HUES6 (cell line): ENCODE measurements around the gene HRH4.

Experiments used
- H3K27ac ChIP-seq: 2 replicates; pipeline ENCODE4 v1.7.0; 2013; ENCODE audit warnings: low read depth, mild to moderate bottlenecking, low read length, inconsistent platforms
- H3K27me3 ChIP-seq: 2 replicates; pipeline ENCODE4 v1.6.1; 2013; ENCODE audit warnings: low read length; ENCODE audit not compliant: control insufficient read depth, insufficient read depth
- H3K36me3 ChIP-seq: 2 replicates; pipeline ENCODE4 v1.6.1; 2013; ENCODE audit warnings: low read length; ENCODE audit not compliant: control insufficient read depth, insufficient read depth
- H3K4me1 ChIP-seq: 2 replicates; pipeline ENCODE4 v1.6.1; 2013; ENCODE audit warnings: low read length; ENCODE audit not compliant: control insufficient read depth, insufficient read depth
- H3K4me3 ChIP-seq: 2 replicates; pipeline ENCODE4 v1.5.1; 2013; ENCODE audit warnings: low read depth, low read length
- H3K9ac ChIP-seq: one replicate; pipeline ENCODE4 v1.6.1; 2013; ENCODE audit warnings: mild to moderate bottlenecking, low read length
- H3K9me3 ChIP-seq: 2 replicates; pipeline ENCODE4 v1.6.1; 2013; ENCODE audit warnings: low read depth, low read length; ENCODE audit not compliant: control insufficient read depth, insufficient read depth

HRH4 gene

DNA sequence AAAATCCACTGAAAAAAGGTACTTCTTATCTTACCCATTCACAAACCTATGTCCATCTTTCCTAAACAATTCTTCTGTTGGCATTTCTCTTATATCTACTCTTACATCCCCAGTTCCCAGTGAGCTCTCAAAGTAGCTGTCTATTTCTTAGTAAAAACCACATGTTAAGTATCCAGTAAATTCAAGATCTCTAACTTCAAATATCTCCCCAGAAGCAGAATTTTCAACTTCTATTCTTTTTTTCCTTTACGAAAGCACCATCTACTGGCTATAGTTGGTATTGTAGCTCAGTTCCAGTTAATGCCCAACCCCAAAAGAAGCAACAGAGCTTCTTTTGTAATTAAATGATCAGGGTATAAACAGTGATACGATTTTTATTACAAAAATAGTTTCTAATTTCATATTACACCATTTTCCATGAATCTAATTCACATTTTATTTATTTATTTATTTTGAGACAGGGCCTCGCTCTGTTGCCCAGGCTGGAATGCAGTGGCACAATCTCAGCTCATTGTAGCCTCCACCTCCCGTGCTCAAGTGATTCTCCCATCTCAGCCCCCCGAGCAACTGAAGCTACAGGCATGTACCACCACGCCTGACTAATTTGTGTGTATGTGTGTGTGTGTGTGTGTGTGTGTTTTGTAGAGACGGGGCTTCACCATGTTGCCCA, 28.5 kb downstream of the HRH4 start:
- no peaks in the 10 kb centered on the region for H3K27me3 ChIP-seq
- H3K27ac ChIP-seq = no peak overlapping the region
- H3K36me3 ChIP-seq = no peaks in the 10 kb centered on the region
- H3K4me1 ChIP-seq = 0 out of 2 replicates have a peak, but pooled peaks cover 6% of the 10 kb centered on the region
- H3K9me3 ChIP-seq = no peaks in the 10 kb centered on the region
- H3K9ac ChIP-seq = no peak overlapping the region
- H3K4me3 ChIP-seq = no peak overlapping the region

DNA sequence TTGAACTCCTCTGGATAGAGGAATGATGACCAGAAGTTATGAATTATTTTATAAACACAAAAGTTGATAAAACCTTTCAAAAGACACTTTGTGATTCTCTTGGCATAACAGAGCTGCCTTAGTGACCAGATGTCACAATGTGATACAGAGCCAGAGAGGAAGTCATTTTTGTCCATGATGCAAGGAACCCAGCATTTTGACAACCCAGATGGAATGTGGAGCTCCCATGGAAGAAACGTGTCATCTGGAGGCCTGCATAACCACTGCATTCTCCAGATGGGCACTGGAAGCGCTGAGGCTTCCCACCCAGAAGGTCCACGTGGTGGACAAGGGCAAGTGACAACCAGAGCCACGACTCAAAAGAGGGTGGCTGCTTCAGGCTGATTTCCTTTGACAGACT, 30.1 kb downstream of the HRH4 start:
- H3K4me1 ChIP-seq = 0 out of 2 replicates have a peak, but pooled peaks cover 6% of the 10 kb centered on the region
- H3K27me3 ChIP-seq = no peaks in the 10 kb centered on the region
- no peak overlapping the region for H3K4me3 ChIP-seq
- no peak overlapping the region for H3K27ac ChIP-seq
- no peaks in the 10 kb centered on the region for H3K36me3 ChIP-seq
- H3K9ac ChIP-seq = no peak overlapping the region
- no peaks in the 10 kb centered on the region for H3K9me3 ChIP-seq

DNA sequence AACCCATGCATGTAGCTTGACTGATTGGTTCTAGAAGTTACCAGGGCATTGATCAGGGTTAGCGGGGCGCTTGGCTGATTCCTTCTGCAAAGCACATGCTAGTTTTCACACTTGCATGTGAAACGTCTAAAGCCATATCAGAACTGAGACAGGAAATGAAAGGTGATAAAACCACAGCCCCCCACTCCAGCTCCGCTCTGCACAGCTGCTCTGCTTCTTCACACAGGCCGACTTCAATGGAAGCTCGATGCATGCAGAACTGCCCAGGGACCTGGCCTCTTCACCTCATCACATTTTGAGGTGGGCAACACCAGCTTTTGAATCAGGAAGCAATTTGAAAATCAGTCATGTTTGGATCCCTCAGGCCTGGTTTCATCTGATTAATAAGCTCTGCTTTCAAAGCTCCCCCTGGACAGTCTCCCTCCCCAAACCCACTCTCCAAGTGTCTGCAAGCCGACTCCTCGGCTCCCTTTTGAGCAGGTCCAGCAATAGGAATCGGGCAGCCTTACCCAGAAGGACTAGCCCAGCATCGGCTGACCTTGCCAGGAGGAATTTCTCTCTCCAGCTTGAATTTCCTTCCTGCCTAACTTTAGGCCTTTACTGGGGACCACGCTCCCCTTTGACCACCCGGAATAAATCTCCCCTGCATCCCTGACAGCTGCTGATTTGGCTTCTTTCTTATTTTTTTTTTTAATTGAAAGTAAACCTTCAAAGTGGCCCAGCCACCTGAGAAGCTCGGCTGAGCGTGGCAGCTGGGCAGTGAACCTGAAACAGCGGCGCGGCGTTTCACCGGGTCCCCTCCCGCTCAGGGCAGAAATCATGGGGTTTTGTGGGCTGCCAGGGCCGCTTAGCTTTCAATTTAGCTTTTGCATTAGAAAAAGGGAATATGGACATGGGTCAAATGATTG, 31.7 kb downstream of the HRH4 start:
- H3K4me3 ChIP-seq = no peak overlapping the region
- no peaks in the 10 kb centered on the region for H3K9me3 ChIP-seq
- H3K27ac ChIP-seq = no peak overlapping the region
- no peaks in the 10 kb centered on the region for H3K27me3 ChIP-seq
- H3K9ac ChIP-seq = no peak overlapping the region
- 0 out of 2 replicates have a peak, but pooled peaks cover 6% of the 10 kb centered on the region for H3K4me1 ChIP-seq
- no peaks in the 10 kb centered on the region for H3K36me3 ChIP-seq

DNA sequence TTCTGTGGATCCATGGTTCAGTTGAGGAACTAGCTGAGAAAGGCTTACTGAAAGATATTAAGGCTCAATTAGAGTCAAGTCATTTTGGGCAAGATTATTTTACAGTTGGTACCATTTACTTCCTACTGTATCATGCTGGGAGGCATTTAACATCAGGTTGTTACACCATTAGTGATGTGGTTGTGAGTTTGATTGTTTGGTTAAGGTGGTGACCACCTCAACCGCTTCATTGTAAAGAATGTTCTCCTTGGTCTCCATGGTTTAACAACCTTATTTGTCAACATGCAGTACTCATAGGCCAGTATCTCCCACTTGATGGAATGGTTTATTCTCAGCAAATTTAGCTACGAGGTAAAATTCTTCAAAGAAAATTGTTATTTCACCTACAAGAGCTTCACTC, 34.1 kb downstream of the HRH4 start:
- Histone ChIP-seq H3K4me3 (no peak overlapping the region), H3K27ac (no peak overlapping the region), H3K9me3 (no peaks in the 10 kb centered on the region), H3K4me1 (0 out of 2 replicates have a peak, but pooled peaks cover 6% of the 10 kb centered on the region), H3K27me3 (no peaks in the 10 kb centered on the region), H3K9ac (no peak overlapping the region), H3K36me3 (no peaks in the 10 kb centered on the region)

DNA sequence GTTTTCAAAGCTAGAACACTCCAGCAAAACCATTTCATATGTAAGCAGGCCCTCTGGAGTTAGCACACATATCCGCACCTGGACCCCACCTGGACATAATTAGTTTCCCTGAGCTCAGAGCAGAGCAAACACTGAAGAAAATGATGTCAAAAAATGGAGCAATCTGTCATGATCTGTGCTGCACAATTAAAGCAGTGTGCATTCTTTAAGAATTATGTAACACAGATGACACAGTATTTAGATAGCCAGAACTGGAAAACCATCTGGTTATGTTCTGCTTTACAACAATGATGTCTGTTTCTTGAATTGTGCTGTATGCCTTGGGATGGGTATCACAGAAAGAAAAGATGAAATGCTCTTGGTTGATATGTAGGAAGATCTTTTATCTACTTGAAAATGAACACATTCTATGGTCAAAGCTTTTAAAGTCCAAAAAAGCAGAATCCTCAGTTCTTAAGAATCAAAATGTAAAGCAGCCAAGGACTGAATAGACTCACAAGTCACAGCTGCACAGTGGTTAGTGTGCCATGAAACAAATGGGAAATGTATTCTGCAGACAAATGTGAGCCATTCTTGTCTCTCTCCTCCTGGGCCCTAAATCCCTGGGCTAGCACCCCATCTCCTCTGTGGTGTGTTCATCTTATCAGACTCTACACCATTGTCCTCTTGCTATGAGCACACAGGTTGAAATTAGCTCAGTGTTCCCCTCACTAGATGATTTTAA, 36.8 kb downstream of the HRH4 start:
- Histone ChIP-seq H3K36me3 (no peaks in the 10 kb centered on the region), H3K9ac (no peak overlapping the region), H3K4me1 (0 out of 2 replicates have a peak, but pooled peaks cover under 1% of the 10 kb centered on the region), H3K27ac (no peak overlapping the region), H3K27me3 (no peaks in the 10 kb centered on the region), H3K4me3 (no peak overlapping the region), H3K9me3 (no peaks in the 10 kb centered on the region)

DNA sequence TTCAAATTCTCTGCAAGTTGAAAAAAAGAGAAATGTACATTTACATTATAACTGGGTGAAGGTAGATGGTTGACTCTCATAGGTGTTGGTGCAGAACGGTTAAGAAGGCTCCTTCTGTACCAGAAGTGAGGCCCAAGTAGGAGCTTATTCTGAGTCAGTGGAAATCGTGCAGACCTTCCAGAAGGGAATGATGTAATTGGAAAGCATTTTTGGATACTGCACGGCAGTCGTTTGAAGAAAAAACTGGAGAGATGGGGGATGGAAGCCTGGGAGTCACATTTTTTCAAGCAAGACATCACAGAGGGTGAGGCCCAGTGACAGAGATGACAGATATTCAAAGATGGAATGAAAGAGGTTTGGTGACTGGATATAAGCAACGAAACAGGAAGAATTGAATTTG, 39.4 kb downstream of the HRH4 start:
- no peak overlapping the region for H3K9ac ChIP-seq
- H3K4me1 ChIP-seq = no peaks in the 10 kb centered on the region
- no peaks in the 10 kb centered on the region for H3K9me3 ChIP-seq
- H3K27ac ChIP-seq = no peak overlapping the region
- no peaks in the 10 kb centered on the region for H3K27me3 ChIP-seq
- H3K36me3 ChIP-seq = no peaks in the 10 kb centered on the region
- no peak overlapping the region for H3K4me3 ChIP-seq

DNA sequence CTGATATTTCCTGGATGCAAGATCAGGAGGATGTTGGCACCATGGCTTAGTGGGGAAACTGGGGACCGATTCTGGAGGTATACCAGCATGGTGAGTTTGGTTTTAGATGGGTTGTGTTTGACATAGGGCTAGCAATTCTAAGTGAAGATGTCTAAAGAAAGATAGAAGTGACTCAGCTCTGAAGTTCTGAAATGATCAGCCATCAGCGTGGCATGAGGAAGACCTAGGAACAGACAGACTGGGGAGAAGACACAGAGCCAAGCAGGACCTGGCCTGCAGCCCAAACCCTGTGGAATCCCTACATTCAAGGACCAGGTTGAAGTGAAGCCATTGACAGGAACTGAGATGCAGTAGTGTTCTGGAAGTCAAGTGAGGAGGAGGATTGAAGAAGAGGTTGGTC, 39.8 kb downstream of the HRH4 start:
- no peak overlapping the region for H3K27ac ChIP-seq
- H3K9ac ChIP-seq = no peak overlapping the region
- H3K9me3 ChIP-seq = no peaks in the 10 kb centered on the region
- no peaks in the 10 kb centered on the region for H3K27me3 ChIP-seq
- no peaks in the 10 kb centered on the region for H3K4me1 ChIP-seq
- no peaks in the 10 kb centered on the region for H3K36me3 ChIP-seq
- H3K4me3 ChIP-seq = no peak overlapping the region

DNA sequence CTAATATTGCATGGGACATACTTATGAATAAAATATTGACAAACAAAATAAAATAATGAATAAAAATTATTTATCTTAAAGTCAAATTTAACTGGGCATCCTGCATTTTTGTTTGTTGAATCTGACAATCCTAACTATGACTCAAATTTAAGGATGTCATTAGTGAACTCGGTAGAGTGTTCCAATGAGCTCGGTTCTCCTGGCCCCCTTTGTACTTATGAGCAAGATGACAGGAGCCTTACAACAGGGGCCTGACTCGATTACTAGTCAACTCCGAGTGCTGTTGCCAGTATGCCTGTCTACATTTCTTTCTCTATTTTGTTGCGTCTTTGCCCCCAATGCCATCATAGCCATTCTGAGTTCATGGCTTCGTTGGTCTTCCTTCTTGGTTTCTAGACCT, 40.3 kb downstream of the HRH4 start:
- Histone ChIP-seq H3K36me3 (no peaks in the 10 kb centered on the region), H3K27ac (no peak overlapping the region), H3K4me3 (no peak overlapping the region), H3K4me1 (no peaks in the 10 kb centered on the region), H3K27me3 (no peaks in the 10 kb centered on the region), H3K9me3 (no peaks in the 10 kb centered on the region), H3K9ac (no peak overlapping the region)

DNA sequence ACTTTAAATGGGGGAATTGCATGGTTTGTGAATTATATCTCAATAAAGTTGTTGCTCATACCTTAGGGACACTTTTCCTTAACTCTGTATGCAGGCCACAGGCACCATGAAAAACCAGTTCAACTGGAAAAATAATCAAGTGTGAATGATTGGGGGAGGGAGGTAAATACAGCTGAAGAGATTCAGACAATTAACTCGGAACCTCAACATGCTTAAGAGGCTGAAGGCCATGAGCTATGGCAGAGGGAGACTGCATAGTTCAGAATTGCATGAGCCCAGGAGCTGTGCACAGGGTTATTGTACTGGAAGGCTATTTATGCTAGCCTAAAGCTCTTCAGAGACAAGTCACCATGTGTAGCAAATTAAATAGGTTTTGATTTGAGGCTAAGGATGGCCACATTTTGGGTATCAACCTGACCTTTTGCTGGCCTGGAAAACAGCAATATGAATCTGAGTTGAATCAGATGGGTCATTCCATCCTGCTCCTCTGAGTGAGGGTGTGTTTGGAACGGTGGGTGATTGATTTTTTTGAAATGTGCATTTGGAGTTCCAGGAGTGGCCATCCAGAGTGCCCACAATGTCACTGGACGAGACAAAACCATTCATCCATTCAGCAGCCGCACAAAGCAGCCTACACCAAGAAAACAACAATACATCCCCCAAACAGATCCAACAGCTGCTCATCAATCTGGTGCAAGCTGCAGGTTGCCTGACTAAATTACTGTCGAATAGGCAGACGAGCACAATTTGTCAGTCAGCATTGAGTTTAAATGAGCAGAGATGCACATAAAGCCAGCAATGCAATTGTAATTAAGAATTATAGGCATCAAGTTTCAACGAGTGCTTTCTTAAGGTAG, 42.5 kb downstream of the HRH4 start:
- Histone ChIP-seq H3K4me3 (no peak overlapping the region), H3K9me3 (no peaks in the 10 kb centered on the region), H3K27ac (no peak overlapping the region), H3K36me3 (no peaks in the 10 kb centered on the region), H3K4me1 (no peaks in the 10 kb centered on the region), H3K9ac (no peak overlapping the region), H3K27me3 (no peaks in the 10 kb centered on the region)

DNA sequence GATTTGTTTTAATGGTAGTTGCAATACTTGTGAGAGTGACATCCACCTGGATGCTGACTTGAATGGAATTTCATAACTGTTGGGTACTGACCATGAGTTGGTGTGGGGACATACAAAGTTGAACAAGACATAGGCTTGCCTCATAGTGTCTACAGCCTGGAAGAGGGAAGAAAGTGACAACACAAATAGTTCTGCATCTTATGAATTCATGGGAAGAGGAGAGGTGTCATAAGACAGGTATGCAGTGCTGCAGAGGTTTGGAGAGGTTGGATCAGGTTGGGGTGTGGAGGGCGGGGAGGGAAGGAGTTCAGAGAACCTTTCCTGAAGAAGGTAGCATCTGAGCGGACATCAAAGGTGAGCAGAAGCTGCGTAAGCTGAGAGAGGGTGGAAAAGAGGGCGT, 44.0 kb downstream of the HRH4 start:
- Histone ChIP-seq H3K4me3 (no peak overlapping the region), H3K9me3 (no peaks in the 10 kb centered on the region), H3K27me3 (no peaks in the 10 kb centered on the region), H3K36me3 (no peaks in the 10 kb centered on the region), H3K9ac (no peak overlapping the region), H3K27ac (no peak overlapping the region), H3K4me1 (no peaks in the 10 kb centered on the region)
